LoVo (cell line): ENCODE measurements around the gene CSGALNACT2.
"Not testable (repeated sequence)": the region's sequence is repeated elsewhere in the genome, so short reads cannot be mapped to it uniquely, and the experiment has no call there.

Experiments used
- DNase-seq: peaks from one replicate; pipeline ENCODE4 v3.0.0-alpha.2; 2016; ENCODE audit warnings: low spot score

The CSGALNACT2 gene

DNA sequence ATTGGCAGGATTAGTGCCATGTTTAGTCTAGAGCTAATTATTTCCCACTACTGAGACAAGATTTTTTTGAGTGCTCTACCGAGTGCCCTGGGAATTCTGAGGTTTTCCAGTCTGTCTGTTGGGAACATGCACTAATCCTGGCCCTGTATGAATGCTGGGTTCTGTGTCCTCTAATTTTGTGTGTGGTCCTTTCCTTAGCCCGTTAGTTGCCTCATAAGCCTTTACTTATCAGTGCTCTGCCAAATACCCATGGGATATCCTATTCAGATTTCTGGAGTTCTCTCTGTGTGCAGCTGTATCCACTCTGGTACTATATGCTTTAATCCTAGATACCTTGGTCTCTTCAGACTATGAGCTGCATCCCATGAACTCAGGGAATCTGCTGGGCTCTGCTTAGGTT lies 13.1 kb downstream of the CSGALNACT2 start:
- DNase-seq, result no peak

DNA sequence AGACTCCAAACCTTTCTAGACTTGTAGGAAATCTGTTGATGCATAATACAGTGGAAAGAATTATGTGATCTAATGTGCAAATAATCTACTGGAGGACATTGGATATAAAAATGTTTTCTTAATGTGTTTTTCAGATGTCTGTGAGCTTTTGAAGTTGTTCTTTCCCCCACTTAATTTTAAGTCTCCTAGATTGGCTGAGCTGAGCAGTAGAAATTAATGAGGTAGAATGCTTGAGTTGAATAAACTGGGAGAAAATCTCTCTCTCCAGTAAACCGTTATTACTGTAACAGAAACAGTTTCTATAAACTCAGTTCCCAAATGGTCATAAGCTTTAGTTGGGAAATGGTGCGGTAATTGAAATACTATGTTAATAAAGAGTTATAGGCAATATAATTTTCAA lies 15.7 kb downstream of the CSGALNACT2 start:
- DNase-seq, result no peak

DNA sequence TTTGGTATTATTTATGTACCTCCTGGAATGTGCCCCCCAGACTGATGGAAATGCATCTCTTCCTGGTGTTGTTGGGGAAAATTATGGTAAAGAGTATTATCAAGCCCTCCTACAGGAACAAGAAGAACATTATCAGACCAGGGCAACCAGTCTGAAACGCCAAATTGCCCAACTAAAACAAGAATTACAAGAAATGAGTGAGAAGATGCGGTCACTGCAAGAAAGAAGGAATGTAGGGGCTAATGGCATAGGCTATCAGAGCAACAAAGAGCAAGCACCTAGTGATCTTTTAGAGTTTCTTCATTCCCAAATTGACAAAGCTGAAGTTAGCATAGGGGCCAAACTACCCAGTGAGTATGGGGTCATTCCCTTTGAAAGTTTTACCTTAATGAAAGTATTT lies 17.0 kb downstream of the CSGALNACT2 start:
- DNase-seq, result no peak

DNA sequence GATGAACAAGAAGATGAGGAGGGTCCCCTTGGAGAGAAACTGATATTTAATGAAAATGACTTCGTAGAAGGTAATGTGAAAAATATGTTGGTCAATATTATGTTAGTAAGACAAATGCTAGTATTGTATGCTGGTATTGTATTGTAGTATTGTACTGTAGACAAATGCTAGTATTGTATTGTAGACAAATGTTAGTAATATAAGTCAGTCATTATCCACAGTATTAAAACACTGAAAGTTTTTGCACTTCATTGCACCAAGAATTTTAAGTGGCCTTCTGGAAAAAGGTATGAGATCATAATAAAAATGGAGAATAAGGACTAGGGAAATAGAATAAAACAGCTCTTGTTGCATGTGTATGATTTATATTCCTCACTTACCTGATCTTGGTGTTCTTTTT lies 17.5 kb downstream of the CSGALNACT2 start:
- DNase-seq, result no peak

DNA sequence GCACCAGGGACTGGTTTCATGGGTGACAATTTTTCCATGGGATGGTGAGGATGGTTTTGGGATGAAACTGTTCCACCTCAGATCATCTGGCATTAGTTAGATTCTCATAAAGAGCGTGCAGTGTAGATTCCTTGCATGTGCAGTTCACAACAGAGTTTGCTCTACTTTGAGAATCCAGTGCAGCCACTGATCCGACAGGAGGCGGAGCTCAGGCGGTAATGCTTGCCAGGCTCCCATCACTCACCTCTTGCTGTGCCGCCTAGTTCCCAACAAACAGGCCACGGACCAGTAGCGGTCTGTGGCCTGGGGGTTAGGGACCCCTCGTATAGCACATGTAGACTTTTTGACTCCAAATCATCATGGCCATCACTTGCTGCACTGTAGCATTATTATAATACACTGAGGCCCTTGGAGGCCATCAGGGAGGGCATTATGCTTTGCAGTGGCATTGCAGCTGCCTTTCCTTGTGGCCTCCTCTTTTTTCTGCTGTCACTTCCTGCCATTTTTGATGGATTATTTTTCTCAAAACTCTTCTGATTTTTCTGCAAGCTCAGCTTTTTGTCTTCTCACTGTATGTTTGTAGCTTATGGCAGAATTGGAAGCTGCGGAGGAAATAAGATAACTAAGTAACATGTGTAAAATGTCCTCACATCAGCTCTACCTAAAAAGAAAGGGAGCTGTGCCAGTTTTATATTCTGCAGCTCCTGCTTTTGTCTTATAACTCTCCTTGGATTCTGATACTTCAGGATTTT lies 18.5 kb downstream of the CSGALNACT2 start:
- no peak for DNase-seq

DNA sequence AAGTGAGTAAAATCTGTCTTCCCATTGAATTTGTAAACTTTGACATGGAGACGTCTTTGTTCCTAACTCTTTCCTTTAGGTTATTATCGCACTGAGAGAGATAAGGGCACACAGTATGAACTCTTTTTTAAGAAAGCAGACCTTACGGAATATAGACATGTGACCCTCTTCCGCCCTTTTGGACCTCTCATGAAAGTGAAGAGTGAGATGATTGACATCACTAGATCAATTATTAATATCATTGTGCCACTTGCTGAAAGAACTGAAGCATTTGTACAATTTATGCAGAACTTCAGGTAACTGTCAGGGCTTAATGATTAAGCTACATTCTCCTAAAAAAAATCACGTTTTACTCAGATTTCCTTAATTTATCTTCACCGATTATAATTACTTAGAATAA lies 20.4 kb downstream of the CSGALNACT2 start:
- no peak for DNase-seq

DNA sequence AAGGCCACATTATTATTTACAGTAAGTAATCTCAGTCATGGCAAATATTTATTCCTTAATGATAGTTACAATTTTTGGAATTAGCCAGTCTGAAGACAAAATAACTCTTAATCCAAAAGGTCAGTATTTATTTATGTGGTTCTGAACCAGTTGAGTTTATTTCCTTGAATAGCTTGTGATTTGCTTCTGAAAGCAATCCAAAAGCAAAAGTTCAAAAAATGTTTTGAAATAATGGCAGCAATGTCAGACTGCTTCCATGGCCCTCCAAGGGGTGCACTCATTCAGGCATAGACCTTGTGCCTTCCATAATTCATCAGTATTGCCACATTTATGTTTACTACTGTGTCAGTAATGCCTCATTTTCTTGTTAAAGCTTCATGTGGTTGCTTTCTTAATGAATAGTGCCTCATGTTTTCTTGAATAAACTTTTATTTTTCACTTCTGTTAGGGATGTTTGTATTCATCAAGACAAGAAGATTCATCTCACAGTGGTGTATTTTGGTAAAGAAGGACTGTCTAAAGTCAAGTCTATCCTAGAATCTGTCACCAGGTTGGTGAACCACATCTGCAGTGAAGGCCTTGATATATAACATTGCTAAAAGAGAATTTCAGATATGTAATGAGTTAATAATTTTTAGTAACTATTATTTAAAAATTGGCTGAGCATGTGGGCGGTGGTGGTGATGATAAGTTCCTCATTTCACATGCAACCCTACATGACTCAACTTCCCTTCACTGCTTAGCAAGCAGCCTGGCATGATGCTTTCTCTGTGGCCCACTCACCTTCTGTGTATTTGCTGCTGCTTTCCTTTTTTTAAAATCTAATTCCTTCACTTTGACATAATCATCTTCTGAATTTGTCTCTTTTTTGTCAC lies 22.0 kb downstream of the CSGALNACT2 start:
- DNase-seq, result no peak

DNA sequence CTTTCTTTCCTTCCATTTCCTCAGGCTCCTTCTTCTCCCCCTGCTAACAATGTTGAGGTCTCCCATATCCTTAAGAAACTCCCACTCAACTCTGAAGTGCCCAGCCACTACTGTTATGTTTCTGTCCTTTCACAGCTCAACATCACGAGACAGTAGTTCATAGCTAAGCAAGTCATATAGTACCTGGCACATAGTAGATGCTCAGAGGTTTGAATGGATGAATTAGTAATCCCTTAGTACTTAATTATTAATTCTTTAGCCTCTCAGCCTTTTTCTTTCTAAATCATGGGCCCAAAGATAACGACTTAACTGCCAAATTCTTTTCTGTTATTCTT lies 22.6 kb downstream of the CSGALNACT2 start:
- DNase-seq, result no peak

DNA sequence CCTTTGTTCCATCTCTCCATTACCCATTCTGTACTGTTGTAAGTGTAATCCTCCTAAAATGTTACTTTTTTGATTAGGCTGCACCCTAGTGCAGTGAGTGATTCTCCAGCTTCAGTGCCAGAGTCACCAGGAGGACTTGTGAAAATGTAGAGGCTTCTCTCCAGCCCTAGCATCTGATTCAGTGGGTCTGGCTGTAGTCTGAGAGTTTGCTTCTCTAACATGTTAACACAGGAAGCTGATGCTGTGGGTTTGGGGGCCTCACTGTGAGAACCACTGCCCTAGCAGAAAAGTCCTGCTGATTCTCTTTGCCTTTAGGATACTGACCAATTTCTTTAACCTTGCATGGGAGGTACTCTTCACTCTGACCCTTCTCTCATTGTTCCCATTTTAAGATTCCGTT lies 24.4 kb downstream of the CSGALNACT2 start:
- DNase-seq, result no peak

DNA sequence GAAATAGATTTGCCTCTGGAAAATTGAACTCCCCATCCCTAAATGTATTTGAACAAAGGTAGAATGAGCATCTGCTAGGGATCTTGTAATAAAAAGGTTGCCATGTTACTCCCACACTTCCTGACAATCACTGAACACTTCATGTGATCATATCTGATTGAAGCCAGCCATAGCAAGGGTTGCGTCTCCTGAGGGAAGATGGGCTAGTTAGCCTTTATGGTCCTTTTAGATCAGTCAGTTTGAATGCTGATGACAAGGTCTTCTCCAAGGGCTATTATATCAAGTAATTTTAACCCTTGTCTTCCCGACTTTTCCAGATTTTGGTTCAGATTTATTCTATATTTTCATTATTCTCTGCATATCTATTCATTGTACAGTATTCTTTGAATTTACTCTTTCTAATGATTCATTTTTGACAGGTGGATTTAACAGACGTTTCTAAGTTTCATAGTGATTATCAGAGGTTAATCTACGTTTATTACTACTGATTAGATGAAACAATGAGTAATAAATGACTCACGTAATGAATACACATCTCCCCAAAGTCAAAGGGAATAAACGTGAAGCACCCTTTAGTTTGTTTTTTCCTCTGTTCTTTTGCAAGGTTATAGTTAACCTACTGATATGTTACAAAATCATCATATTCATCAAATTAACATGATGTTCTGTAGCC lies 28.1 kb downstream of the CSGALNACT2 start:
- DNase-seq, result no peak

DNA sequence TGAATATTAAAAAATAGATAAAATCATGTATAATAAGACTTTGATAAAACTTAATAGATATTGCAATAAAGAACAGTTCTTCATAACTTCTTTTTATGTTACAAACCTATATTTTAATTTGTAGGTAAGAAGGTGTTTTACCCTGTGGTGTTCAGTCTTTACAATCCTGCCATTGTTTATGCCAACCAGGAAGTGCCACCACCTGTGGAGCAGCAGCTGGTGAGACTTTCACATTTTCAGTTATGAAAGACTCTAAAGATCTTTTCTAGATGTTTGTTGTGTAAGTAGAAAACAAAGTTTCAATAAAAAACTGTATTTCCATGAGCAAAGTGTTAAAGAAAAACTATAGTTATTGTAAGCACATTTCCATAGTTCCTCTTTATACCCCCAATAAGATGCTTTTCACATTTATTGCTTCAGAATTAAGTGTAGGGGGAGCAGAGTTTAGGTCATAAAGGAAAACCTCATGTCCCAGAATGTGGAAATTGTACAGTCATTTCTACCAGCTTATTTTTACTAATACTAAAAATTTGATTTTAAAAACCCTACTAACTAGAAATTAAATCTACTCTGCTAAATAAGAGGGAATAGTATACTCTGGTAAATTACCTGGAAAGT lies 28.7 kb downstream of the CSGALNACT2 start:
- DNase-seq, result no peak

DNA sequence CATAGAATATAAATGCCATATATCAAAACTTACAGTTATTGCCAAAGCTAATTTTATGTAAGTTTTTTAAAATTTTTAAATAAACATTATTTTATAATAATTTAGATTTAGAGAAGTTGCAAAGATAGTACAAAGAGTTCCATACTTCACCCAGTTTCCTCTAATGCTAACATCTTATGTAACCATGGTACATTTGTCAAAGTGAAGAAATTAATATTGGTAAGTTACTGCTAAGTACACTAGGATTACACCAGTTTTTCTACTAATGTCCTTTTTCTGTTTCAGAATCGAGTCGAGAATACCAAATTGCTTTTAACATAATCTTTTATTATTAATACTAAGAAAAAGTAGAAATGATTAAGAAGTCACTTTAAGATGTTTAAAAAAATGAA lies 29.2 kb downstream of the CSGALNACT2 start:
- DNase-seq, result no peak

DNA sequence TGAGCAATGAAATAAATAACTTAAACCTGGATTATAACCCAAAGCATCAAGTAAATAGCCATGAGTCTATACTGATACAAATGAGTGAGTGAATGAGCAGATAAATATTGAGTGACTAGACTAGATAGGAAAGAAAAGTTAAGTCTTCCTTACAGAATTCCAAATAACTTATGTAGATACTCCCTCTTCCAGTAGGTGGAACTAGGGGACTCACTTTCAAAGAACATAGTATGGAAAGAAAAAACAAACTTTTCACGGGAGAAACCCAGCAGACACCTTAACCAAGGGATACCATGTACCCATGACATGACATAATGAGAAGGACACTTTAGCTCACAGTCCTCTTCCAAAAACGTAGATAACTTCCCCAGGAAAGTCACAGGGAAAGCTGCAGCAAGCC lies 32.2 kb downstream of the CSGALNACT2 start:
- no peak for DNase-seq

DNA sequence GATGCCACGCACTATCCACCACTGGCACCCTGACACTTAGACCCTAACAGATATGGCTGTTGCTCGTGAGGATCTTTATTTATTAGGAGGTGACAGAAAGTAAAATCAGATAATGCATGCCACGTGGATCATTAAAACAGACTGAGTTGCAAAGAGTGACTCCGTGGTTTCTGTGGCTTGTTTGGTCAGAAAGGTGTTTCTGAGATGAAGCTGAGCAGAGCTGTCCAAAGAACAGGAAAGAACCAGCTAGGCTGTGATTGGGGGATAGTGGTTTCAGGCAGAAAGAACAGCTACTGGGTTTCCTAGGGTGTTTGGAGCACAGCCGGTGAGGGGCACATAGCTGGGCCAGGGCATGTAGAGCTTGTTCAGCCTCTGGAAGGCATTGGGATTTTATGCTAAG lies 34.4 kb downstream of the CSGALNACT2 start:
- DNase-seq, result no peak

DNA sequence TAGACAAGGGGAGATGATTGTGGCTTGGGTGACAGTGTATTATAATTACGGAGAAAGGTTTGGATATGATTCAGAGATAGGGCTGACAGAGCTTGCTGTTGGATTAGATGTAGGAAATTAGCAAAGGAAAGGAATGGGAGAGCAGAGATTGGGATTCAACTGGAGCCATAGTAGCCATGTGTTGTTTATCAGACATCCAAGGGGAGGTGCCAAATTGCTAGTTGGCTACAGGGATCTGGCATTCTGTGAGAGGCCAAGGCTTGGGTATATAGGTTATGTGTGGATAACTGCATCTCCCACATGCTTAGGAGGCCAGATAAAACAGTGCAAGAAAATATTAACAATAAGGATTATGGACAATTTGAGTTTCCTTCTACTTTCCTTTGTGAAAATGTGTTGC lies 34.9 kb downstream of the CSGALNACT2 start:
- no peak for DNase-seq

DNA sequence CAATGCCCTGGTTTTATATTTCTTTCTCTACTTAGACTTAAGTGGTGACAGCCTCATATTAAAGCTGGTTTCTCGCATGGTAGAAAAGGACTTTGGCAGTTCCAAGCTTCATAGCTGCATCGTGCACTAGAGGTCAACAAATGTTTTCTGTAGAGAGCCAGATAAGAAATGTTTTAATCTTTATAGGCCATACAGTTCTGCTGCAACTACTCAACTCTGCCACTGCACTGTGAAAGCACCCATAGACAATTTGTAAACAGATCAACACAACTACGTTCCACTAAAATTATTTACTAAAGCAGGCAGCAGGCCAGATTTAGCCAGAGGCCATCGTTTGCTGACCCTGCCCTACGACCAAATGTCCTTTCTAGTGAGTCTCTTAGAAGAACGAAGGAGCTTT lies 36.7 kb downstream of the CSGALNACT2 start:
- no peak for DNase-seq

DNA sequence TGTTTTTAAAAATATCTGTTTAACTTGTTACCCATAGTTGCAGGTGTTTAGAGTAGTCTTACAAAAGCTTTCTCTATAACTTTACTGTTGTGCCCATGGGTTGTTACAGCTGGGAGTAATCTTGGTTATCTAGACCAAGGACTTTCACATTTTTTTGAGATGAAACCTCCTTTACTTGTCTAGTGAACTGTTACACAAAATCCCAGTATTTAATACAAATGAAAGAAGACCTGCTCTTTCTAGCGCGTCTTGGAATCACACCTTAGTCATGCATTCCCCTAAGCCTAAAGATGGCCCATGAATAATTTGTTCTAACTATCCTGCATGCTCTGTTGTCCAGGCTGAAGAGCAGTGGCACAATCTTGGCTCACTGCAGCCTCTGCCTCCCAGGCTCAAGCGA lies 38.0 kb downstream of the CSGALNACT2 start:
- DNase-seq, result no peak

DNA sequence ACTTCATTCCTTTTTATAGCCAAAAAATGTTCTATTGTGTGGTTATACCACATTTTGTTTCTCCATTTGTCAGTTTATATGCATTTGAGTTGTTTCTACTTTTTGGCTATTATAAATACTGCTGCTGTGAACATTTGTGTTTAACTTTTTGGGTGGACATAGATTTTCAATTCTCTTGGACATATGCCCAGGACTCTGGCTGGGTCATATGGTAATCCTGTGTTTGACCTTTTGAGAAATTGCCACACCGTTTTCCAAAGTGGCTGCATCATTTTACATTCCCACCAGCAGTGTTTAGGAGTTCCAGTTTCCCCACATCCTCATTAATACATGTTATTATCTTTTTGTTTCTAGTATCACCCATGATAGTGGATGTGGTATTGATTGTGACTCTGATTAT lies 39.4 kb downstream of the CSGALNACT2 start:
- DNase-seq, result no peak

DNA sequence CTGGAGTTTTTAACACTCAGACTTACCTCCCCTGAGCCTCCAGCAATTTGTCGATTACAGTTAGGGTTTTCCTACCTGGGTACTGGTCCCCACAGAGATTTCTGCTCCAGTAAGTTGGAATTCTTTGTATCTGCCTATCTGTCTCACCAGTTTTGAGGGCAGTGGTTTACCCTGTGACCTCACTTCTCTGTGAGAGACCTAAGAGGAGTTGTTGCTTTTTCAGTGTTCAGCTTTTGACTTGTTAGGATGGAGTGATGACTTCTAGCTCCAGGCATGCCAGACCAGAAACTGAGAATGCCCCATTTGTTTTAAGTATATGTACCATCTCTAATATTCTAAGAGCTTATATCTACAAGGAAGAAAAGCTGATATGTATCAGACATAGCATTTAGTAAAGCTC lies 42.9 kb downstream of the CSGALNACT2 start:
- no peak for DNase-seq

DNA sequence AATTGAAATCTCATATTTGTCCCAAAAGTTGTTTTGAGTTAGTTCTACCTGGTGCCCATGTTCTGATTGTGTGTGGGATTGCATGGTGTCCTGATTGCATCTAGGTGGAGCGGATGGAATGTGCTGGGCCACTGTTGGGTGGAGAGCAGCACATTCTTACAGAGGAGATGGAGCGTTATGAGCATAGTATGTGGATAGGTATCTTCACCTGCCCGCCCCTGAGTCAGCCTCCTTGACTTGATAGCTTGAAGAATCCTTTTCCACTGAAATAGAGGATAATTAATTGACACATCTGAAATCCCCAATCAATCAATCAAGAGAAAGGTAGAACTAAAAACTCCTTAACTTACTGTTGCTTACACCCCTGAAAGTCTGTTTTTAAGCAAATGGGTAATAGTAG lies 45.5 kb downstream of the CSGALNACT2 start:
- DNase-seq, result not testable (repeated sequence)

DNA sequence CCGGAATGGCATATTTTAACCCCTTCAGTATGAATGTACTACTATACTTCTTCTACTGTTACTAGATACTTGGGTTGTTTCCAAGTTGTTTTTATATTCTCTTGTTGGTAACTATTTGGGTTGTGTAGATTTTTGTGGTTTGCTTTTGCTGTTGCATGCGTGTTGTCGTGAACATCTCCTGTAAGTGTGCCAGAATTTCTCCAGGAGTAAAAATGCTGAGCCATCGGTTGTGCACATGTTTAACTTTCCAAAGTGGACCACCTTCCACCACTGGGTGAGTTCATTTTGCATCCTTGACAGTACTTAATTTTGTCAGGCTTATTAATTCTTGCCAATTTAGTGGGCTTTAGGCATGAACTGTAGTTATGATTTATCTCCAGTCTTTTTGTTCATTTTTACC lies 47.9 kb downstream of the CSGALNACT2 start:
- no peak for DNase-seq

DNA sequence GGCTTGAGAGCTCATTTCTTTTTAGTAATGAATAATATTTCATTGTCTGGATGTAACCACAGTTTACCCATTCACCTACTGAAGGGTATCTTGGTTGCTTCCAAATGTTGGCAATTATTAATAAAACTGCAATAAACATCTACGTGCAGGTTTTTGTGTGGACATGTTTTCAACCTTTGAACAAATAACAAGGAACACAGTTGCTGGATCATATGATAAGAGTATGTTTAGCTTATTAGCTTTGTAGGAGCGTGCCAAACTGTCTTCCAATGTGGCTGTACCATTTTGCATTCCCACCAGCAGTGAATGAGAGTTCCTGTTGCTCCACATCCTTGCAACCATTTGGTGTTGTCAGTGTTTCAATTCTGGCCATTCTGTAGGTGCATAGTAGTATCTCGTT lies 49.0 kb downstream of the CSGALNACT2 start:
- DNase-seq, result no peak

DNA sequence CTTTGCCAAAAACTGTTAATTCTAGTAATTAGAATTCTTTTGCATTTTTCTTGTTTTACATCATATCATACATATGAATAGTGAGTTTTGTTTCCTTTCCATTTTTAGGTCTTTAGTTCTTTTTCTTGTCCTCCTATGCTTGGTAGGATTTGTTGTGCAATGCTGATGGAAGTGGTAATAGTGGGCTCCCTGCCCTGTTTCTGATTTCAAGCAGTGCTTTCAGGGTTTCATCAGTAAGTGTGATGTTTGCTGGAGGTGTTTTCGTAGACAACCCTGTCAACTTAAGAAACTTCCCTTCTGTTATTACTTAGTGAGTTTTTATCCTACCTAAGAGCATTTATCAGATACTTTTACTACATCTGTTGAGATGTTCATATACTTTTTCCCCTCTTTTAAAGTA lies 50.5 kb downstream of the CSGALNACT2 start:
- no peak for DNase-seq
